LNCAP (cell line): ENCODE measurements around the gene ANKS4B.

Source experiments
- CTCF ChIP-seq: fragments of 450-650 bp; IDR thresholded peaks from 2 replicates; pipeline ENCODE4 v1.5.1; 2017; ENCODE audit warnings: mild to moderate bottlenecking

ANKS4B gene

GRCh38 chr16:21265104-21265837, 31.8 kb downstream of the ANKS4B start:
- no peak for TF ChIP-seq CTCF

DNA sequence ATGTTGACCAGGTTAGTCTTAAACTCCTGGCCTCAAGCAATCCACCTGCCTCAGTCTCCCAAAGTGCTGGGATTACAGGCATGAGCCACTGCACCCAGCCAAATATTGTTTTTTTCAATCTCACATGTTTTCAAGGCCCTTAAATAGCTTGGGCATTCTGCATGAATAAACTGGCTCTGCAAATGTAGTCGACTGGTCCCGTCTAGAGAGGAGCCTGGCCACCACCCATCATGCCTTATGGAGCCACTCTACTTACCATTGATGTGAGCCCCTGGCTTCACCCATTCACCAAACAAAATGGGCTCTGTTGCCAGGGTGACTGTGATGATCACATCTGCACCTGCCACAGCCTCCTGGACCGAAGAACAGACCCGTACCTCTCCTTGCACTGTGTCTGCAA, 33.8 kb downstream of the ANKS4B start:
- TF ChIP-seq CTCF, result no peak

- TF ChIP-seq CTCF, result no peak
Observed at GRCh38 chr16:21268236-21268635, 34.7 kb downstream of the ANKS4B start.

DNA sequence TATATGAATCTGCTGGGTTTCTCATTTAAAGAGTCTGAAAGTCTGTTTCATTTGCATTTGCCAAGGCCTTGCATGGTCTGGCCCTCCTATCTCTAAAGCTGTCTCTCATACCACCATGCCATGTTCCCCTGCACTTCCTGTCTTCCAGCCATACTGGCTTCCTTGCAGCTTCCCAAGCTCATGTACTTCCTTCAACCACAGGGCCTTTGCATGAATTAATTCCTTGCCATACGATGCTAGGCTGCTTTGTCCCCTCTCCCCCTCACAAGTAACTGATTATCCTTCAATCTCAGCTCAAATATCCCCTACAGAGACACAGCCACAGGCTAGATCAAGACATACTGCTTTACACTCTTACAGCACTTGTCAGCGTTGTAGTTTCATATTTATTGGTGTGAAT, 38.8 kb downstream of the ANKS4B start:
- no peak for TF ChIP-seq CTCF

GRCh38 chr16:21274172-21274726, 40.8 kb downstream of the ANKS4B start:
- no peak for TF ChIP-seq CTCF

GRCh38 chr16:21275529-21275928, 42.0 kb downstream of the ANKS4B start:
- TF ChIP-seq CTCF, result no peak

GRCh38 chr16:21276090-21276489, 42.6 kb downstream of the ANKS4B start:
- TF ChIP-seq CTCF, result no peak
